ENCODE data around the gene ZNF609. TPM values are rescaled to one million over a fixed set of nuclear protein-coding genes. Genes with fewer than 3 reads are reported as not detected.

ZNF609 gene
- total and polyA plus RNA-seq, 10 of the 15 experiments (the other 5 are each of a cell fraction or from before 2014, with no cell fraction given): 5.1 to 35.3 (median 13.6) TPM

- DNase-seq (ENCODE audit: low read depth, low spot score) (no peak), ATAC-seq (peak; percentile 32), FAIRE-seq (no peak)
- peaks cover 0 to 6% of the 10 kb centered on the region in 2 experiments; a peak in 3 of 4 replicates for H3K36me3 ChIP-seq (ENCODE audit: control insufficient read depth in 2 of 2, insufficient read depth in 2 of 2, low read length in 1 of 2)
- in situ Hi-C loops (cut with MboI) (no loop called here), intact Hi-C loops (cut with micrococcal nuclease; ENCODE audit: unreplicated experiment) (no loop called here)
- H3K9me3 ChIP-seq (replicated peaks; ENCODE audit: control insufficient read depth, insufficient read depth, low read length): peaks cover 2% of the 10 kb centered on the region; the same call in 2 of the 3 replicates
- no peaks in the 10 kb centered on the region for H3K27me3 ChIP-seq (replicated peaks in 1 of 2; ENCODE audit: control insufficient read depth in 2 of 2, insufficient read depth in 2 of 2, low read length in 1 of 2)
- H3K4me1 ChIP-seq (ENCODE audit: control insufficient read depth, insufficient read depth, low read length): peaks cover 47% of the 10 kb centered on the region
- H3K4me3 ChIP-seq: no peak overlapping the region
- H3K4me2 ChIP-seq (ENCODE audit: control insufficient read depth, insufficient read depth): peak overlapping the region; percentile 30; the same call in 1 of the 2 replicates
- no TSS peak for BruUV-seq (replicated peaks)
- POLR2A ChIA-PET: interaction anchor here (0.6 to 1.4 kb wide), 6 partner anchors 11 to 125 kb away, joined by 3 to 5 read pairs (median 3); no protein-coding TSS in a partner anchor
- no peak overlapping the region for H3K9ac ChIP-seq (ENCODE audit: control insufficient read depth, insufficient read depth, low read length)
- TF ChIP-seq ZNF24 (IDR thresholded peaks at IDR 0.05) (no peak), MYC (IDR thresholded peaks at IDR 0.05; ENCODE audit: insufficient read depth, insufficient read length, insufficient replicate concordance, low read length, severe bottlenecking) (no peak), ZZZ3 (IDR thresholded peaks at IDR 0.05; ENCODE audit: control insufficient read depth, insufficient read length, low read depth) (no peak), STAT1 (conservative IDR thresholded peaks at IDR 0.05) (no peak), RAD51 (IDR thresholded peaks at IDR 0.05) (0 out of 2 replicates have a peak, but pooled peaks have one; percentile 17), MXI1 (IDR thresholded peaks at IDR 0.05; ENCODE audit: low read depth, low read length) (no peak), CREB1 (IDR thresholded peaks at IDR 0.05; ENCODE audit: low read depth) (no peak), POLR2A (IDR thresholded peaks at IDR 0.05; ENCODE audit: low read depth, low read length) (no peak), MEF2B (IDR thresholded peaks at IDR 0.05; ENCODE audit: partially characterized antibody, poor library complexity, severe bottlenecking) (peak; percentile 59), MTA2 (IDR thresholded peaks at IDR 0.05; ENCODE audit: low read depth) (no peak), ATF7 (IDR thresholded peaks at IDR 0.05; ENCODE audit: low read depth) (peak; percentile 21; the same call in 1 of the 2 replicates), KAT2A (conservative IDR thresholded peaks at IDR 0.05; ENCODE audit: control insufficient read depth, low read depth, low read length) (no peak)
- TF ChIP-seq, protein P1, sequence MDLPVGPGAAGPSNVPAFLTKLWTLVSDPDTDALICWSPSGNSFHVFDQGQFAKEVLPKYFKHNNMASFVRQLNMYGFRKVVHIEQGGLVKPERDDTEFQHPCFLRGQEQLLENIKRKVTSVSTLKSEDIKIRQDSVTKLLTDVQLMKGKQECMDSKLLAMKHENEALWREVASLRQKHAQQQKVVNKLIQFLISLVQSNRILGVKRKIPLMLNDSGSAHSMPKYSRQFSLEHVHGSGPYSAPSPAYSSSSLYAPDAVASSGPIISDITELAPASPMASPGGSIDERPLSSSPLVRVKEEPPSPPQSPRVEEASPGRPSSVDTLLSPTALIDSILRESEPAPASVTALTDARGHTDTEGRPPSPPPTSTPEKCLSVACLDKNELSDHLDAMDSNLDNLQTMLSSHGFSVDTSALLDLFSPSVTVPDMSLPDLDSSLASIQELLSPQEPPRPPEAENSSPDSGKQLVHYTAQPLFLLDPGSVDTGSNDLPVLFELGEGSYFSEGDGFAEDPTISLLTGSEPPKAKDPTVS (IDR thresholded peaks at IDR 0.05; ENCODE audit: low read depth, low read length): no peak
- TF ChIP-seq, protein P2, sequence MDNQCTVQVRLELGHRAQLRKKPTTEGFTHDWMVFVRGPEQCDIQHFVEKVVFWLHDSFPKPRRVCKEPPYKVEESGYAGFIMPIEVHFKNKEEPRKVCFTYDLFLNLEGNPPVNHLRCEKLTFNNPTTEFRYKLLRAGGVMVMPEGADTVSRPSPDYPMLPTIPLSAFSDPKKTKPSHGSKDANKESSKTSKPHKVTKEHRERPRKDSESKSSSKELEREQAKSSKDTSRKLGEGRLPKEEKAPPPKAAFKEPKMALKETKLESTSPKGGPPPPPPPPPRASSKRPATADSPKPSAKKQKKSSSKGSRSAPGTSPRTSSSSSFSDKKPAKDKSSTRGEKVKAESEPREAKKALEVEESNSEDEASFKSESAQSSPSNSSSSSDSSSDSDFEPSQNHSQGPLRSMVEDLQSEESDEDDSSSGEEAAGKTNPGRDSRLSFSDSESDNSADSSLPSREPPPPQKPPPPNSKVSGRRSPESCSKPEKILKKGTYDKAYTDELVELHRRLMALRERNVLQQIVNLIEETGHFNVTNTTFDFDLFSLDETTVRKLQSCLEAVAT (IDR thresholded peaks at IDR 0.05): 0 out of 2 replicates have a peak, but pooled peaks have one; percentile 19
- TF ChIP-seq, protein P3, sequence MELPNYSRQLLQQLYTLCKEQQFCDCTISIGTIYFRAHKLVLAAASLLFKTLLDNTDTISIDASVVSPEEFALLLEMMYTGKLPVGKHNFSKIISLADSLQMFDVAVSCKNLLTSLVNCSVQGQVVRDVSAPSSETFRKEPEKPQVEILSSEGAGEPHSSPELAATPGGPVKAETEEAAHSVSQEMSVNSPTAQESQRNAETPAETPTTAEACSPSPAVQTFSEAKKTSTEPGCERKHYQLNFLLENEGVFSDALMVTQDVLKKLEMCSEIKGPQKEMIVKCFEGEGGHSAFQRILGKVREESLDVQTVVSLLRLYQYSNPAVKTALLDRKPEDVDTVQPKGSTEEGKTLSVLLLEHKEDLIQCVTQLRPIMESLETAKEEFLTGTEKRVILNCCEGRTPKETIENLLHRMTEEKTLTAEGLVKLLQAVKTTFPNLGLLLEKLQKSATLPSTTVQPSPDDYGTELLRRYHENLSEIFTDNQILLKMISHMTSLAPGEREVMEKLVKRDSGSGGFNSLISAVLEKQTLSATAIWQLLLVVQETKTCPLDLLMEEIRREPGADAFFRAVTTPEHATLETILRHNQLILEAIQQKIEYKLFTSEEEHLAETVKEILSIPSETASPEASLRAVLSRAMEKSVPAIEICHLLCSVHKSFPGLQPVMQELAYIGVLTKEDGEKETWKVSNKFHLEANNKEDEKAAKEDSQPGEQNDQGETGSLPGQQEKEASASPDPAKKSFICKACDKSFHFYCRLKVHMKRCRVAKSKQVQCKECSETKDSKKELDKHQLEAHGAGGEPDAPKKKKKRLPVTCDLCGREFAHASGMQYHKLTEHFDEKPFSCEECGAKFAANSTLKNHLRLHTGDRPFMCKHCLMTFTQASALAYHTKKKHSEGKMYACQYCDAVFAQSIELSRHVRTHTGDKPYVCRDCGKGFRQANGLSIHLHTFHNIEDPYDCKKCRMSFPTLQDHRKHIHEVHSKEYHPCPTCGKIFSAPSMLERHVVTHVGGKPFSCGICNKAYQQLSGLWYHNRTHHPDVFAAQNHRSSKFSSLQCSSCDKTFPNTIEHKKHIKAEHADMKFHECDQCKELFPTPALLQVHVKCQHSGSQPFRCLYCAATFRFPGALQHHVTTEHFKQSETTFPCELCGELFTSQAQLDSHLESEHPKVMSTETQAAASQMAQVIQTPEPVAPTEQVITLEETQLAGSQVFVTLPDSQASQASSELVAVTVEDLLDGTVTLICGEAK (IDR thresholded peaks at IDR 0.05; ENCODE audit: borderline replicate concordance): no peak
- SMC1A ChIA-PET (ENCODE audit: uncharacterized antibody, unreplicated experiment): interaction anchor here (0.6 to 7.2 kb wide), 22 partner anchors 9 to 182 kb away, joined by 3 to 53 read pairs (median 6); no protein-coding TSS in a partner anchor
- peak overlapping the region; percentile 50; the same call in 1 of the 2 replicates for H3K27ac ChIP-seq (ENCODE audit: control insufficient read depth, insufficient read depth)
- CTCF ChIA-PET: interaction anchor here (0.7 to 2.1 kb wide), 9 partner anchors 11 to 1093 kb away, joined by 3 to 10 read pairs (median 4); no protein-coding TSS in a partner anchor
- H3K79me2 ChIP-seq (ENCODE audit: control insufficient read depth, insufficient read depth, low read length): peaks cover 54% of the 10 kb centered on the region
- RAD21 ChIA-PET (ENCODE audit: unreplicated experiment): interaction anchor here (0.6 to 5.0 kb wide), 12 partner anchors 11 to 709 kb away, joined by 3 to 61 read pairs (median 4); no protein-coding TSS in a partner anchor
- H4K20me1 ChIP-seq (ENCODE audit: control insufficient read depth, insufficient read depth): no peaks in the 10 kb centered on the region
- H2AFZ ChIP-seq (ENCODE audit: control insufficient read depth, low read depth, low read length): no peak overlapping the region
Measured at GRCh38 chr15:64568765-64569164, 108.4 kb downstream of the ZNF609 start.
